Measurements from ENCODE around the gene BRD8.
"Not testable (repeated sequence)": the region's sequence is repeated elsewhere in the genome, so short reads cannot be mapped to it uniquely, and the experiment has no call there.

BRD8 gene

GRCh38 chr5:138159666-138160065 lies 18.8 kb downstream of the BRD8 start:
- no peak overlapping the region for H3K9ac ChIP-seq (ENCODE audit: low read depth, low read length)
- H3K79me2 ChIP-seq (ENCODE audit: insufficient read depth, low read length) = no peaks in the 10 kb centered on the region
- H3K4me3 ChIP-seq (ENCODE audit: low read depth in 1 of 2, low read length in 2 of 2) = no peak overlapping the region
- no peak for TF ChIP-seq EZH2 (IDR thresholded peaks at IDR 0.05; ENCODE audit: borderline replicate concordance, low read depth, low read length, severe bottlenecking)
- no peak for TF ChIP-seq CTCF (IDR thresholded peaks at IDR 0.05; ENCODE audit: borderline replicate concordance, extremely low read depth, low read length, poor library complexity, severe bottlenecking)
- no peak overlapping the region for H2AFZ ChIP-seq (ENCODE audit: low read depth, low read length)
- H3K9me3 ChIP-seq (ENCODE audit: insufficient read depth, low read length, severe bottlenecking) = no peaks in the 10 kb centered on the region
- H3K4me1 ChIP-seq (ENCODE audit: insufficient read depth, low read length) = no peaks in the 10 kb centered on the region
- H3K36me3 ChIP-seq (ENCODE audit: insufficient read depth, low read length) = peaks cover 83% of the 10 kb centered on the region
- no peaks in the 10 kb centered on the region for H3K27me3 ChIP-seq (ENCODE audit: insufficient read depth, low read length, poor library complexity)
- no peak for DNase-seq
- no peak for ATAC-seq (ENCODE audit: insufficient read depth, low read depth)
- no peak overlapping the region for H3K4me2 ChIP-seq (ENCODE audit: insufficient read depth, low read length)
- no peak overlapping the region for H3K27ac ChIP-seq (ENCODE audit: low read length)
- peaks cover 9% of the 10 kb centered on the region; the same call in 1 of the 2 replicates for H4K20me1 ChIP-seq (ENCODE audit: insufficient read depth, low read length)

- no peak overlapping the region for H3K27ac ChIP-seq (ENCODE audit: low read length)
- peaks cover 5% of the 10 kb centered on the region; the same call in 1 of the 2 replicates for H4K20me1 ChIP-seq (ENCODE audit: insufficient read depth, low read length)
- H3K79me2 ChIP-seq (ENCODE audit: insufficient read depth, low read length) = no peaks in the 10 kb centered on the region
- no peak overlapping the region for H3K4me3 ChIP-seq (ENCODE audit: low read depth in 1 of 2, low read length in 2 of 2)
- no peak for ATAC-seq (ENCODE audit: insufficient read depth, low read depth)
- H3K27me3 ChIP-seq (ENCODE audit: insufficient read depth, low read length, poor library complexity) = no peaks in the 10 kb centered on the region
- TF ChIP-seq EZH2 (IDR thresholded peaks at IDR 0.05; ENCODE audit: borderline replicate concordance, low read depth, low read length, severe bottlenecking) (no peak), CTCF (IDR thresholded peaks at IDR 0.05; ENCODE audit: borderline replicate concordance, extremely low read depth, low read length, poor library complexity, severe bottlenecking) (no peak)
- no peak for DNase-seq
- H3K4me2 ChIP-seq (ENCODE audit: insufficient read depth, low read length) = no peak overlapping the region
- H3K9ac ChIP-seq (ENCODE audit: low read depth, low read length) = no peak overlapping the region
- no peaks in the 10 kb centered on the region for H3K4me1 ChIP-seq (ENCODE audit: insufficient read depth, low read length)
- H3K36me3 ChIP-seq (ENCODE audit: insufficient read depth, low read length) = peaks cover 63% of the 10 kb centered on the region
- H3K9me3 ChIP-seq (ENCODE audit: insufficient read depth, low read length, severe bottlenecking) = no peaks in the 10 kb centered on the region
- no peak overlapping the region for H2AFZ ChIP-seq (ENCODE audit: low read depth, low read length)
These were observed 20.8 kb downstream of the BRD8 start for GRCh38 chr5:138157626-138158025.

DNA sequence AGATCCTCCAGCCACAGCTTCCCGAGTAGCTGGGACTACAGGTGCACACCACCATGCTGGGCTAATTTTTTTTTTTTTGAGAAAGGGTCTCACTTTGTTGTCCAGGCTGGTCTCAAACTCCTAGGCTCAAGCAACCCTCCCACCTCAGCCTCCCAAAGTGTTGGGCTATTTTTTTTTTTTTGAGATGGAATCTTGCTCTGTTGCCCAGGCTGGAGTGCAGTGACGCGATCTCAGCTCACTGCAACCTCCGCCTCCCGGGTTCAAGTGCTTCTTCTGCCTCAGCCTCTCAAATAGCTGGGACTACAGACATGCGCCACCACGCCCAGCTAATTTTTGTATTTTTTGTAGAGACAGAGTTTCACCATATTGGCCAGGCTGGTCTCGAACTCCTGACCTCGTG lies 22.5 kb downstream of the BRD8 start:
- H2AFZ ChIP-seq (ENCODE audit: low read depth, low read length) = not testable (repeated sequence)

DNA sequence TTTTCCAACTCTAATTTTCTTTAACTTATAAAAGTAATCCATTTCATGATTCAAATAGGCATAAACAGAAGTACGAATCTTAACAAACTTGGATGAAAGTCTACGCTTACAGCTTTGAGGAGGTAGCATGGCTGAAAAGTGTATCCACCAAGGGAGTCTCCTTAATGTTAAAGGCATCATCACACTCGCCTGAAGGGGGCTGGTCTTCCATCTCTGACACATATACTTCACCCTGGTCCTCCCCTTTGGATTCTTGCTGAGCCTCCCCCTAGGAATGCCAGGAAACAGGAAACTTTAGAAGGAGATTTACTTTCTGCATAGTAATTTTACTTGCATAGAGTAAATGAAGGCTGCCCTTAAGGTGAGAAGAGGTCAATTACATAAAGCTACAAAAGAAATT lies 28.9 kb downstream of the BRD8 start:
- no peaks in the 10 kb centered on the region for H3K36me3 ChIP-seq (ENCODE audit: insufficient read depth, low read length)
- H3K27ac ChIP-seq (ENCODE audit: low read length) = no peak overlapping the region
- H3K9ac ChIP-seq (ENCODE audit: low read depth, low read length) = no peak overlapping the region
- H3K79me2 ChIP-seq (ENCODE audit: insufficient read depth, low read length) = no peaks in the 10 kb centered on the region
- DNase-seq (no peak), ATAC-seq (ENCODE audit: insufficient read depth, low read depth) (no peak)
- H3K27me3 ChIP-seq (ENCODE audit: insufficient read depth, low read length, poor library complexity) = no peaks in the 10 kb centered on the region
- H2AFZ ChIP-seq (ENCODE audit: low read depth, low read length) = no peak overlapping the region
- no peak overlapping the region for H3K4me2 ChIP-seq (ENCODE audit: insufficient read depth, low read length)
- H4K20me1 ChIP-seq (ENCODE audit: insufficient read depth, low read length) = no peaks in the 10 kb centered on the region
- H3K4me3 ChIP-seq (ENCODE audit: low read depth in 1 of 2, low read length in 2 of 2) = no peak overlapping the region
- no peaks in the 10 kb centered on the region for H3K9me3 ChIP-seq (ENCODE audit: insufficient read depth, low read length, severe bottlenecking)
- TF ChIP-seq EZH2 (IDR thresholded peaks at IDR 0.05; ENCODE audit: borderline replicate concordance, low read depth, low read length, severe bottlenecking) (no peak), CTCF (IDR thresholded peaks at IDR 0.05; ENCODE audit: borderline replicate concordance, extremely low read depth, low read length, poor library complexity, severe bottlenecking) (no peak)
- H3K4me1 ChIP-seq (ENCODE audit: insufficient read depth, low read length) = no peaks in the 10 kb centered on the region

More for the DNA sequence above, 22.5 kb downstream of the BRD8 start:
- not testable (repeated sequence) for H3K9me3 ChIP-seq (ENCODE audit: insufficient read depth, low read length, severe bottlenecking); ATAC-seq (ENCODE audit: insufficient read depth, low read depth); H3K27ac ChIP-seq (ENCODE audit: low read length); DNase-seq; H3K4me1 ChIP-seq (ENCODE audit: insufficient read depth, low read length); H3K79me2 ChIP-seq (ENCODE audit: insufficient read depth, low read length); H4K20me1 ChIP-seq (ENCODE audit: insufficient read depth, low read length); H3K4me3 ChIP-seq (ENCODE audit: low read depth in 1 of 2, low read length in 2 of 2); H3K9ac ChIP-seq (ENCODE audit: low read depth, low read length); H3K4me2 ChIP-seq (ENCODE audit: insufficient read depth, low read length); H3K27me3 ChIP-seq (ENCODE audit: insufficient read depth, low read length, poor library complexity)
- peaks cover 47% of the 10 kb centered on the region for H3K36me3 ChIP-seq (ENCODE audit: insufficient read depth, low read length)
